C4-2B (cell line): ENCODE data around the gene AUTS2.

Experiments
- H3K27ac ChIP-seq: fragments of 450-650 bp; 2 replicates; pipeline ENCODE4 v1.5.1; 2017
- ZFX ChIP-seq: fragments of 450-650 bp; IDR thresholded peaks from 2 replicates; pipeline ENCODE4 v1.6.1; 2017
- TF ChIP-seq, protein P1 (sequence below): fragments of 450-650 bp; conservative IDR thresholded peaks from 2 replicates; pipeline ENCODE4 v1.5.1; 2017; ENCODE audit warnings: mild to moderate bottlenecking

Gene AUTS2

GRCh38 chr7:69596056-69596455 is 2.2 kb upstream of the AUTS2 start:
- no peak overlapping the region for H3K27ac ChIP-seq
- TF ChIP-seq ZFX = no peak
- TF ChIP-seq, protein P1, sequence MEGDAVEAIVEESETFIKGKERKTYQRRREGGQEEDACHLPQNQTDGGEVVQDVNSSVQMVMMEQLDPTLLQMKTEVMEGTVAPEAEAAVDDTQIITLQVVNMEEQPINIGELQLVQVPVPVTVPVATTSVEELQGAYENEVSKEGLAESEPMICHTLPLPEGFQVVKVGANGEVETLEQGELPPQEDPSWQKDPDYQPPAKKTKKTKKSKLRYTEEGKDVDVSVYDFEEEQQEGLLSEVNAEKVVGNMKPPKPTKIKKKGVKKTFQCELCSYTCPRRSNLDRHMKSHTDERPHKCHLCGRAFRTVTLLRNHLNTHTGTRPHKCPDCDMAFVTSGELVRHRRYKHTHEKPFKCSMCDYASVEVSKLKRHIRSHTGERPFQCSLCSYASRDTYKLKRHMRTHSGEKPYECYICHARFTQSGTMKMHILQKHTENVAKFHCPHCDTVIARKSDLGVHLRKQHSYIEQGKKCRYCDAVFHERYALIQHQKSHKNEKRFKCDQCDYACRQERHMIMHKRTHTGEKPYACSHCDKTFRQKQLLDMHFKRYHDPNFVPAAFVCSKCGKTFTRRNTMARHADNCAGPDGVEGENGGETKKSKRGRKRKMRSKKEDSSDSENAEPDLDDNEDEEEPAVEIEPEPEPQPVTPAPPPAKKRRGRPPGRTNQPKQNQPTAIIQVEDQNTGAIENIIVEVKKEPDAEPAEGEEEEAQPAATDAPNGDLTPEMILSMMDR = no peak

DNA sequence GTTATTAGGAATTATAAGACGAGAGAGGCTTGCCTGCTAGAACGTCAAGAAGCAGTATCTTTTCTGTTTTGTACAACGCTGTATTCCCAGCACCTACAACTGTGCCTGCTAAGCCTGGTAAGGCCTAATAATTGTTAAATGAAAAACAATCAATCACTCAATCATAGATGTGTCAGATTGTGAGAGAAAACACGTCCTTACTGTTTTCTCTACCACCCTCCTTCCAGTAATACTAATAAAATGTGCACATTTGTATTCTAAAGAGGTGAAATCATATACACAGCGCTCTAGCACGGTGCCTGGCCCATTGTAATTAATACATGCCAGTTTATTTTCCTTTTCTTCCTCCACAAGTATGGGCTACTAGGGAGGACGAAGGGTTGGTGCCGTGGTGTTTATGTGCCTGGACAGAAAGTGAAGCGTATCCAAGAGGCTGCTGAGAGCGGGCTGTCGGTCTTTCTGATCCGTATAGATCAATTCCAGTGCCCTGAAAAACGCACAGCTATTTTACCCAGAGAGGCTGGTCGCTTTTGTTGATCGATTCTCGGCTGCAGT is 1.5 kb upstream of the AUTS2 start:
- TF ChIP-seq ZFX = no peak
- TF ChIP-seq, protein P1 = no peak
- no peak overlapping the region for H3K27ac ChIP-seq

- H3K27ac ChIP-seq = no peak overlapping the region
- no peak for TF ChIP-seq ZFX
- TF ChIP-seq, protein P1 = no peak
Measured at GRCh38 chr7:69597278-69598076, 798 bp upstream of the AUTS2 start.

- TF ChIP-seq, protein P1 = no peak
- no peak for TF ChIP-seq ZFX
- no peak overlapping the region for H3K27ac ChIP-seq
Measured at GRCh38 chr7:69598487-69599285, 411 bp downstream of the AUTS2 start.

DNA sequence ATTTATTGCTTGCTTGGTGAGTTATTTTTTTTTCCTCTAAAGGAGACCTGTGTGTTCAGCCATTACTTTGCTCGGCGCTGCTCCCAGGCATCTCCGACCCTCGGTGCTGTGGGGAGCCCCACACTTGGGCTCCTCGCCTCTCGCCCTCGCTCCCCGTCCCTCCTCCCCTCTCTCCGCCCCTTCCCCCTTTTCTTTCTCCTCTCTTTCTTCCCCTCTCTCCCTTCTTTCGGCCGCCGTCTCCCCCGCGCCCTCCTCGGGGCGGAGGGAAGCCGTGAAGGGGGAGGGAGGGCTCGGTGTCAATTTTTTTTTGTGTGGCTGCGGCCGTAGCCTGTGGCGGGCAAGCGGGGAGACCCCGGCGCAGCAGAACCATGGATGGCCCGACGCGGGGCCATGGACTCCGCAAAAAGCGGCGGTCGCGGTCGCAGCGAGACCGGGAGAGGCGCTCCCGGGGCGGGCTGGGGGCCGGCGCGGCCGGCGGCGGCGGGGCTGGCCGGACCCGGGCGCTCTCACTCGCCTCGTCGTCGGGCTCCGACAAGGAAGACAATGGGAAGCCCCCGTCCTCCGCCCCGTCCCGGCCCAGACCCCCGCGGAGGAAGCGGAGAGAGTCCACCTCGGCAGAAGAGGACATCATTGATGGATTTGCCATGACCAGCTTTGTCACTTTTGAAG is 1.1 kb downstream of the AUTS2 start:
- no peak for TF ChIP-seq ZFX
- TF ChIP-seq, protein P1 = no peak
- no peak overlapping the region for H3K27ac ChIP-seq

DNA sequence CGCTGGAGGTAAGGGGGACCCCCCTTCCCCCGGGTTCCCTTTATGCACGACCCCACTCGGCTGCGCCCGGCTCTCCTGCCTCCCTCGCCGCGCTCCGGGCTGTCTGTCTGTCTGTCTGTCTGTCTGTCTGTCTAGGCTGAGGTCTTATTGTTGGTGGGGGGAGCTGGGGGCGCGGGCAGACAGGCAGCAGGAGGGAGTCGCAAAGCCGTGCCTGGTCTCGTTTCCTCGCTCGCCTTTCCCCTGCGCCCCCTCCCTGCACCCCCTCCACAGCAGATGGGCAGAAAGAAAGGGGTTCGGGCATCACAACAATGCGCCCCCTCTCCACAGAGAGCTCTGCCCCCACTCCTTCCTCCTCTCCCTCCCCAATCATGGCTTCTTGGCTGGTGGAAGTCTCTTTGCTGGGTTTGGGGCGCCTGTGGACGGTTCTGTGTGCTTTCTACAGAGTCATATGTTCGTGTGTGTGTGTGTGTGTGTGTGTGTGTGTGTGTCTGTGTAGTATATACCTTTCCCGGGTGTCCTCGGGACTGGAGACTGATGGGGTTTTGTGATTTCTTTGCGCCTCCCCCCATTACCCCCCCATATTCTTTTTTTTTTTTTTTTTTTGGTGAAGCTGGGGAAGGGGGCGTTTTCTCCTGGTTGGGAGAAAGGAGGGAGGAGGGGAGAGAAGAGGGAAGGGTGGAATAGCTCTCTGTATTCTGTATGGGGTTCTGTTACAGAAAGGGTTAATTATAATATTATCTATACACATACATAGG is 1.9 kb downstream of the AUTS2 start:
- TF ChIP-seq ZFX = no peak
- TF ChIP-seq, protein P1 = no peak
- no peak overlapping the region for H3K27ac ChIP-seq
